HEK293 (cell line): ENCODE results near the gene POLD4.

Experiments used
- CTCF ChIA-PET: fragments of 350-600 bp; formaldehyde crosslinking; extraction: SDS; loops from one replicate; lab custom pipeline; 2021; ENCODE audit warnings: antibody characterized with exemption; lab: Yijun Ruan, JAX
- POLR2A ChIA-PET: fragments of 300-600 bp; formaldehyde crosslinking; extraction: SDS; loops from one replicate; lab custom pipeline; 2020; ENCODE audit warnings: antibody characterized with exemption, inconsistent platforms; lab: Yijun Ruan, JAX
- H3K27ac ChIP-seq: fragments of 200-500 bp; sonication (Bioruptor generic); 2 replicates; pipeline ENCODE4 v1.5.1; 2014; ENCODE audit warnings: low read depth, low read length, control low read depth, inconsistent platforms; ENCODE audit errors: extremely low read depth
- H3K36me3 ChIP-seq, 2 experiments: fragments of 200-500 bp in 1 of 2; sonication (Bioruptor generic) in 1 of 2; 1 replicate in 1 of 2; 2 replicates in 1 of 2; pipeline ENCODE4 v1.5.1; 2014 to 2017; ENCODE audit warnings: inconsistent platforms in 2 of 2, low read length in 2 of 2; ENCODE audit not compliant: control insufficient read depth in 2 of 2, insufficient read depth in 1 of 2
- H3K4me1 ChIP-seq: fragments of 200-500 bp; sonication (Bioruptor generic); 2 replicates; pipeline ENCODE4 v1.5.1; 2014; ENCODE audit warnings: mild to moderate bottlenecking, low read length, inconsistent platforms; ENCODE audit not compliant: control insufficient read depth, insufficient read depth
- H3K4me3 ChIP-seq: 2 replicates; pipeline ENCODE4 v1.5.1; 2011; ENCODE audit warnings: low read depth, mild to moderate bottlenecking, control low read depth, low read length, moderate library complexity
- H3K9me3 ChIP-seq: fragments of 200-500 bp; sonication (Bioruptor generic); 2 replicates; pipeline ENCODE4 v1.5.1; 2014; ENCODE audit warnings: low read depth, low read length, inconsistent platforms; ENCODE audit not compliant: control insufficient read depth, insufficient read depth
- GLI2 ChIP-seq: fragments of 450-650 bp; formaldehyde crosslinking; IDR thresholded peaks from 2 replicates; pipeline ENCODE4; 2017; ENCODE audit warnings: missing biosample characterization, missing genetic modification characterization, low read depth, borderline replicate concordance
- HOXC10 ChIP-seq: sonication (generic); formaldehyde crosslinking; IDR thresholded peaks from 2 replicates; pipeline ENCODE4 v1.8.1; 2023; ENCODE audit warnings: mild to moderate bottlenecking, missing genetic modification reagents
- KLF7 ChIP-seq: fragments of 450-650 bp; formaldehyde crosslinking; IDR thresholded peaks from 2 replicates; pipeline ENCODE4 v1.5.1; 2016; ENCODE audit warnings: missing biosample characterization, missing genetic modification characterization, borderline replicate concordance
- PBX3 ChIP-seq: sonication (generic); formaldehyde crosslinking; IDR thresholded peaks from 2 replicates; pipeline ENCODE4 v1.8.1; 2022; ENCODE audit warnings: mild to moderate bottlenecking, moderate library complexity, missing genetic modification reagents
- SCRT1 ChIP-seq: fragments of 450-650 bp; formaldehyde crosslinking; IDR thresholded peaks from 2 replicates; pipeline ENCODE4 v1.5.1; 2016; ENCODE audit warnings: missing biosample characterization, missing genetic modification characterization, borderline replicate concordance
- YY2 ChIP-seq: fragments of 450-650 bp; formaldehyde crosslinking; IDR thresholded peaks from 2 replicates; pipeline ENCODE4 v1.5.1; 2016; ENCODE audit warnings: missing biosample characterization, missing genetic modification characterization
- ZBTB1 ChIP-seq: fragments of 450-650 bp; formaldehyde crosslinking; IDR thresholded peaks from 2 replicates; pipeline ENCODE4 v1.5.1; 2016; ENCODE audit warnings: missing biosample characterization, missing genetic modification characterization
- ZBTB20 ChIP-seq: fragments of 450-650 bp; formaldehyde crosslinking; IDR thresholded peaks from 2 replicates; pipeline ENCODE4 v1.5.1; 2016; ENCODE audit warnings: missing biosample characterization, missing genetic modification characterization
- ZFP69B ChIP-seq: fragments of 450-650 bp; formaldehyde crosslinking; IDR thresholded peaks from 2 replicates; pipeline ENCODE4 v1.5.1; 2016; ENCODE audit warnings: missing biosample characterization, missing genetic modification characterization
- ZIC2 ChIP-seq: fragments of 450-650 bp; formaldehyde crosslinking; IDR thresholded peaks from 2 replicates; pipeline ENCODE4 v1.5.1; 2016; ENCODE audit warnings: missing biosample characterization, missing genetic modification characterization
- ZNF146 ChIP-seq: fragments of 450-650 bp; formaldehyde crosslinking; IDR thresholded peaks from 2 replicates; pipeline ENCODE4 v1.5.1; 2016; ENCODE audit warnings: missing biosample characterization, missing genetic modification characterization
- ZNF174 ChIP-seq: fragments of 450-650 bp; formaldehyde crosslinking; IDR thresholded peaks from 2 replicates; pipeline ENCODE4 v1.5.0; 2017; ENCODE audit warnings: missing biosample characterization, mild to moderate bottlenecking, missing genetic modification characterization
- ZNF2 ChIP-seq: fragments of 450-650 bp; formaldehyde crosslinking; IDR thresholded peaks from 2 replicates; pipeline ENCODE4 v1.5.1; 2016; ENCODE audit warnings: missing biosample characterization, missing genetic modification characterization
- ZNF223 ChIP-seq: fragments of 450-650 bp; formaldehyde crosslinking; IDR thresholded peaks from 2 replicates; pipeline ENCODE4 v1.5.1; 2016; ENCODE audit warnings: missing biosample characterization, missing genetic modification characterization
- ZNF280C ChIP-seq: fragments of 450-650 bp; formaldehyde crosslinking; IDR thresholded peaks from 2 replicates; pipeline ENCODE4 v1.5.1; 2016; ENCODE audit warnings: missing biosample characterization, missing genetic modification characterization
- ZNF335 ChIP-seq: fragments of 450-650 bp; formaldehyde crosslinking; conservative IDR thresholded peaks from 2 replicates; pipeline ENCODE4 v1.5.1; 2016; ENCODE audit warnings: missing biosample characterization, missing genetic modification characterization
- ZNF341 ChIP-seq: fragments of 450-650 bp; formaldehyde crosslinking; IDR thresholded peaks from 2 replicates; pipeline ENCODE4; 2016; ENCODE audit warnings: low read depth, missing biosample characterization, missing genetic modification characterization
- ZNF571 ChIP-seq: fragments of 450-650 bp; formaldehyde crosslinking; IDR thresholded peaks from 2 replicates; pipeline ENCODE4 v1.5.0; 2017; ENCODE audit warnings: missing biosample characterization, missing genetic modification characterization
- ZNF624 ChIP-seq: fragments of 450-650 bp; formaldehyde crosslinking; IDR thresholded peaks from 2 replicates; pipeline ENCODE4 v1.5.1; 2017; ENCODE audit warnings: missing biosample characterization, missing genetic modification characterization
- ZNF670 ChIP-seq: fragments of 450-650 bp; formaldehyde crosslinking; IDR thresholded peaks from 2 replicates; pipeline ENCODE4 v1.5.1; 2016; ENCODE audit warnings: missing biosample characterization, missing genetic modification characterization, low read depth
- ZNF791 ChIP-seq: fragments of 450-650 bp; formaldehyde crosslinking; IDR thresholded peaks from 2 replicates; pipeline ENCODE4 v1.5.1; 2016; ENCODE audit warnings: missing biosample characterization, missing genetic modification characterization
- ZSCAN30 ChIP-seq: fragments of 450-650 bp; IDR thresholded peaks from 2 replicates; pipeline ENCODE4 v1.5.1; 2018; ENCODE audit warnings: missing biosample characterization, mild to moderate bottlenecking, missing genetic modification characterization, moderate library complexity
- TF ChIP-seq, protein P1 (sequence below): fragments of 450-650 bp; formaldehyde crosslinking; IDR thresholded peaks from 2 replicates; pipeline ENCODE4 v1.5.1; 2016; ENCODE audit warnings: missing biosample characterization, missing genetic modification characterization
- TF ChIP-seq, protein P2 (sequence below): fragments of 450-650 bp; formaldehyde crosslinking; IDR thresholded peaks from 2 replicates; pipeline ENCODE4 v1.5.1; 2016; ENCODE audit warnings: missing biosample characterization, missing genetic modification characterization
- TF ChIP-seq, protein P3 (sequence below): fragments of 450-650 bp; formaldehyde crosslinking; IDR thresholded peaks from 2 replicates; pipeline ENCODE4 v1.5.1; 2016; ENCODE audit warnings: missing biosample characterization, missing genetic modification characterization

Gene POLD4

GRCh38 chr11:67356864-67357561, 3.7 kb upstream of the POLD4 start (continued):
- TF ChIP-seq, protein P1, sequence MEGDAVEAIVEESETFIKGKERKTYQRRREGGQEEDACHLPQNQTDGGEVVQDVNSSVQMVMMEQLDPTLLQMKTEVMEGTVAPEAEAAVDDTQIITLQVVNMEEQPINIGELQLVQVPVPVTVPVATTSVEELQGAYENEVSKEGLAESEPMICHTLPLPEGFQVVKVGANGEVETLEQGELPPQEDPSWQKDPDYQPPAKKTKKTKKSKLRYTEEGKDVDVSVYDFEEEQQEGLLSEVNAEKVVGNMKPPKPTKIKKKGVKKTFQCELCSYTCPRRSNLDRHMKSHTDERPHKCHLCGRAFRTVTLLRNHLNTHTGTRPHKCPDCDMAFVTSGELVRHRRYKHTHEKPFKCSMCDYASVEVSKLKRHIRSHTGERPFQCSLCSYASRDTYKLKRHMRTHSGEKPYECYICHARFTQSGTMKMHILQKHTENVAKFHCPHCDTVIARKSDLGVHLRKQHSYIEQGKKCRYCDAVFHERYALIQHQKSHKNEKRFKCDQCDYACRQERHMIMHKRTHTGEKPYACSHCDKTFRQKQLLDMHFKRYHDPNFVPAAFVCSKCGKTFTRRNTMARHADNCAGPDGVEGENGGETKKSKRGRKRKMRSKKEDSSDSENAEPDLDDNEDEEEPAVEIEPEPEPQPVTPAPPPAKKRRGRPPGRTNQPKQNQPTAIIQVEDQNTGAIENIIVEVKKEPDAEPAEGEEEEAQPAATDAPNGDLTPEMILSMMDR: peak; percentile 77; the same call in 1 of the 2 replicates
- TF ChIP-seq HOXC10 (CRISPR knock-in tag) (no peak), ZNF791 (tag by site-specific recombination) (no peak), ZBTB20 (tag by site-specific recombination) (no peak)

DNA sequence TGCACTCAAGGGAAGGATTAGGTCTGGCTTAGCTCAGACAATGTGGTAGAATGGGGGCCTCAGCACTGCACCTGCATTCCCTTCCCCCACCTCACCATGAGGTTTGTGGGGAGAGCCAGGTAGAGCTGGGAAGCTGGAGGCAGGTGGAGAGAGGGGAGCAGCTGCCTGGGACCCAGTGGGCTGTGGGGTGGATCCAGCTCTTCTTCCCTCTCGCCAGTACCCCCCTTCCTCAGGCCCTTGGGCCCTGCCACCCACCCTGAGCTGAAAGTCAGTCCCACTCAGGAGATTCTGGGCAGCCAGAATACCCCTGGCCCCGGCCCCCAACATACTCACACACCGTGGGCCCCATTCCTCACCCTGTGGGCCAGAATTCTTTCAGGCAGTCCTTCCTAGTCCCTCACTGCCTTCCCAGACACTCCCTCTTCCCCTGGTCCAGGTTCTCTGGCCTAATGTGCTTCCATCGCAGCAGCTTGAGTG, 3.1 kb upstream of the POLD4 start:
- Histone ChIP-seq H3K4me1 (no peaks in the 10 kb centered on the region), H3K27ac (no peak overlapping the region), H3K9me3 (no peaks in the 10 kb centered on the region), H3K36me3 (no peaks in the 10 kb centered on the region), H3K4me3 (no peak overlapping the region)
- ChIA-PET CTCF (interaction anchor here (0.5 to 30.4 kb wide), 14 partner anchors 10 to 303 kb away, joined by 3 to 898 read pairs (median 4); partner anchors contain the start of genes CLCF1, RAD9A and RPS6KB2), POLR2A (interaction anchor here (1.3 to 2.3 kb wide), 3 partner anchors 18 to 35 kb away, joined by 4 to 8 read pairs (median 7); partner anchors contain the start of gene RAD9A)
- TF ChIP-seq KLF7 (tag by site-specific recombination) (no peak), ZNF341 (tag by site-specific recombination) (peak; percentile 77), ZNF571 (tag by site-specific recombination) (no peak)

DNA sequence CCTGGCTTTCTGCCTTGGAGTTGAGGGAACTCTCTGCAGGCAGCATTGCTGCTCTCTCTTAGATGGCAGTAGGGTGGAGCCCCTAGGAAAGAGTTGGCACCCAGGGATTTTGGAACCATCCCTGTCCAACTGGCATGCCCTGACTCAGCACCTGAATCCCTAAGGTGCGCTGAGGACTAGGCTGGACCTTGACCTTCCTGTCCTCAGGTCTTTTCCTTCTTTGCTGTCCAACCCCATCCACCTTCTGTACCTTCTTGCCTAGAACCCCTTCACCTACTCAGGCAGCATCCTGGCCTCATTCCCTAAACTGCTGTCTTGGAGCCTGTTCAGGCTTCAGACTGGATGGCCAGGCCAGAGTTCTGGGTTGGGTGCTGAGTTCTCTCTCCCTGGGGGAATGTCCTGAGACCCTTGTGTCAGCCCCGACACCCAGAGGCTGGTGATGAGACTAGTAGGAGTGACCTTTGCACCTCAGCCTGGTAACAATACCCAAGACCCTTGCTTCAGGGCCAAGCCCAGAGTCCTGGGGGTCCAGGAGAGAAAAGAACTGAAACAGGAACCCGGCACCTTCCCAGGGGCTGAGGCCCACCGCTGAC, 2.5 kb upstream of the POLD4 start:
- ChIA-PET POLR2A (interaction anchor here (1.1 to 3.3 kb wide), 5 partner anchors 12 to 36 kb away, joined by 6 to 30 read pairs (median 8); partner anchors contain the start of genes CLCF1 and RAD9A), CTCF (interaction anchor here (0.5 to 30.4 kb wide), 12 partner anchors 10 to 272 kb away, joined by 3 to 898 read pairs (median 4); partner anchors contain the start of genes CLCF1, PITPNM1, RAD9A and RPS6KB2)
- Histone ChIP-seq H3K4me1 (no peaks in the 10 kb centered on the region), H3K9me3 (no peaks in the 10 kb centered on the region), H3K36me3 (no peaks in the 10 kb centered on the region), H3K4me3 (no peak overlapping the region), H3K27ac (no peak overlapping the region)
- TF ChIP-seq ZNF280C (tag by site-specific recombination) (no peak), ZNF223 (tag by site-specific recombination) (no peak), ZNF174 (tag by site-specific recombination) (no peak), GLI2 (tag by site-specific recombination) (no peak), SCRT1 (tag by site-specific recombination) (no peak), ZNF624 (tag by site-specific recombination) (no peak), ZBTB1 (no peak), YY2 (tag by site-specific recombination) (no peak), ZNF146 (no peak), ZNF335 (tag by site-specific recombination) (no peak), ZFP69B (tag by site-specific recombination) (no peak), ZSCAN30 (tag by site-specific recombination) (no peak), ZIC2 (tag by site-specific recombination) (no peak), ZNF670 (tag by site-specific recombination) (no peak), ZNF2 (tag by site-specific recombination) (no peak), PBX3 (CRISPR knock-in tag) (no peak)
- TF ChIP-seq, protein P2, sequence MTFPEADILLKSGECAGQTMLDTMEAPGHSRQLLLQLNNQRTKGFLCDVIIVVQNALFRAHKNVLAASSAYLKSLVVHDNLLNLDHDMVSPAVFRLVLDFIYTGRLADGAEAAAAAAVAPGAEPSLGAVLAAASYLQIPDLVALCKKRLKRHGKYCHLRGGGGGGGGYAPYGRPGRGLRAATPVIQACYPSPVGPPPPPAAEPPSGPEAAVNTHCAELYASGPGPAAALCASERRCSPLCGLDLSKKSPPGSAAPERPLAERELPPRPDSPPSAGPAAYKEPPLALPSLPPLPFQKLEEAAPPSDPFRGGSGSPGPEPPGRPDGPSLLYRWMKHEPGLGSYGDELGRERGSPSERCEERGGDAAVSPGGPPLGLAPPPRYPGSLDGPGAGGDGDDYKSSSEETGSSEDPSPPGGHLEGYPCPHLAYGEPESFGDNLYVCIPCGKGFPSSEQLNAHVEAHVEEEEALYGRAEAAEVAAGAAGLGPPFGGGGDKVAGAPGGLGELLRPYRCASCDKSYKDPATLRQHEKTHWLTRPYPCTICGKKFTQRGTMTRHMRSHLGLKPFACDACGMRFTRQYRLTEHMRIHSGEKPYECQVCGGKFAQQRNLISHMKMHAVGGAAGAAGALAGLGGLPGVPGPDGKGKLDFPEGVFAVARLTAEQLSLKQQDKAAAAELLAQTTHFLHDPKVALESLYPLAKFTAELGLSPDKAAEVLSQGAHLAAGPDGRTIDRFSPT: no peak
- TF ChIP-seq, protein P3, sequence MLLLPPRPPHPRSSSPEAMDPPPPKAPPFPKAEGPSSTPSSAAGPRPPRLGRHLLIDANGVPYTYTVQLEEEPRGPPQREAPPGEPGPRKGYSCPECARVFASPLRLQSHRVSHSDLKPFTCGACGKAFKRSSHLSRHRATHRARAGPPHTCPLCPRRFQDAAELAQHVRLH (tag by site-specific recombination): no peak
